T-helper 2 cell treated with Interferon-gamma antibody and Interleukin-4, amounts not matched to agents 100 ng/mL and 5 ng/mL, for 36 hours (primary cell): ENCODE measurements around the gene ESR2. TPM values are rescaled to one million over a fixed set of nuclear protein-coding genes. Genes with fewer than 3 reads are reported as not detected.
"Not testable (repeated sequence)": the region's sequence is repeated elsewhere in the genome, so short reads cannot be mapped to it uniquely, and the experiment has no call there.

ENCODE experiments used
- intact Hi-C: fragments of 100-400 bp; cut with micrococcal nuclease; formaldehyde crosslinking; loops from one replicate; pipeline ENCODE4 v1.15.1; 2023
- total RNA-seq: library from RNA; stranded (reverse); gene quantifications from 2 replicates; pipeline ENCODE4 v1.2.3, GENCODE V29; 2022

The ESR2 gene
- total RNA-seq, 1 donor from 2014 or later, result 0.25 TPM

- intact Hi-C loops, result no loop called here
These were observed 249.1 kb downstream of the ESR2 start for GRCh38 chr14:64045091-64045490.

- intact Hi-C loops, result not testable (repeated sequence)
These were observed 250.9 kb downstream of the ESR2 start for GRCh38 chr14:64043296-64043695.

- intact Hi-C loops, result no loop called here
These were observed 254.1 kb downstream of the ESR2 start for GRCh38 chr14:64040044-64040443.

- intact Hi-C loops, result no loop called here
These were observed 255.2 kb downstream of the ESR2 start for GRCh38 chr14:64038841-64039542.

GRCh38 chr14:64037869-64038745, 256.1 kb downstream of the ESR2 start:
- intact Hi-C loops, result not testable (repeated sequence)

- intact Hi-C loops, result no loop called here
These were observed 259.0 kb downstream of the ESR2 start for GRCh38 chr14:64035143-64035542.

Other genes starting within 250 kb of the ESR2 start
- 235 and 245 TPM in 2 replicates for gene MTHFD1, start 94.0 kb upstream of the ESR2 start, total RNA-seq
- 1.5 TPM in 2 replicates for gene AKAP5, start 171.1 kb upstream of the ESR2 start, total RNA-seq
- gene ZBTB25, start 209.5 kb upstream of the ESR2 start, total RNA-seq, result 26.6 and 26.9 TPM in 2 replicates
- gene ZBTB1, start 210.4 kb upstream of the ESR2 start, total RNA-seq, result 61.0 and 63.7 TPM in 2 replicates
- 3.6 and 3.8 TPM in 2 replicates for gene HSPA2, start 246.4 kb upstream of the ESR2 start, total RNA-seq